Measurements from ENCODE around the gene GNAO1.
A peak's percentile ranks its signal among the peaks of the same experiment; 100 is the strongest.

Gene GNAO1

GRCh38 chr16:56191835-56192634 lies 746 bp downstream of the GNAO1 start:
- in situ Hi-C loops (cut with HindIII; ENCODE audit: low pct_unique_long_range_greater_than_20kb, low sequenced_read_pairs): no loop called here
- DNase-seq (ENCODE audit: low read depth in 1 of 2, low spot score in 1 of 2): no peak
- no peak for TF ChIP-seq JUND (IDR thresholded peaks at IDR 0.05; ENCODE audit: low read depth)

- no peak for DNase-seq (ENCODE audit: low read depth in 1 of 2, low spot score in 1 of 2)
- TF ChIP-seq JUND (IDR thresholded peaks at IDR 0.05; ENCODE audit: low read depth): no peak
- in situ Hi-C loops (cut with HindIII; ENCODE audit: low pct_unique_long_range_greater_than_20kb, low sequenced_read_pairs): no loop called here
These were observed 1.3 kb downstream of the GNAO1 start for GRCh38 chr16:56192635-56192945.

GRCh38 chr16:56192986-56193945 lies 2.0 kb downstream of the GNAO1 start:
- in situ Hi-C loops (cut with HindIII; ENCODE audit: low pct_unique_long_range_greater_than_20kb, low sequenced_read_pairs): no loop called here
- no peak for TF ChIP-seq JUND (IDR thresholded peaks at IDR 0.05; ENCODE audit: low read depth)

GRCh38 chr16:56193951-56194726 lies 2.9 kb downstream of the GNAO1 start:
- TF ChIP-seq JUND (IDR thresholded peaks at IDR 0.05; ENCODE audit: low read depth): no peak
- DNase-seq (ENCODE audit: low read depth in 1 of 2, low spot score in 1 of 2): peak; percentile 69 to 89
- in situ Hi-C loops (cut with HindIII; ENCODE audit: low pct_unique_long_range_greater_than_20kb, low sequenced_read_pairs): no loop called here

More at GRCh38 chr16:56192986-56193945, 2.0 kb downstream of the GNAO1 start:
- no peak for DNase-seq (ENCODE audit: low read depth in 1 of 2, low spot score in 1 of 2)

GRCh38 chr16:56195151-56195550 lies 3.9 kb downstream of the GNAO1 start:
- peak in 1 of 2 experiments; percentile 80 for DNase-seq (ENCODE audit: low read depth in 1 of 2, low spot score in 1 of 2)
- in situ Hi-C loops (cut with HindIII; ENCODE audit: low pct_unique_long_range_greater_than_20kb, low sequenced_read_pairs): no loop called here
- TF ChIP-seq JUND (IDR thresholded peaks at IDR 0.05; ENCODE audit: low read depth): no peak

DNA sequence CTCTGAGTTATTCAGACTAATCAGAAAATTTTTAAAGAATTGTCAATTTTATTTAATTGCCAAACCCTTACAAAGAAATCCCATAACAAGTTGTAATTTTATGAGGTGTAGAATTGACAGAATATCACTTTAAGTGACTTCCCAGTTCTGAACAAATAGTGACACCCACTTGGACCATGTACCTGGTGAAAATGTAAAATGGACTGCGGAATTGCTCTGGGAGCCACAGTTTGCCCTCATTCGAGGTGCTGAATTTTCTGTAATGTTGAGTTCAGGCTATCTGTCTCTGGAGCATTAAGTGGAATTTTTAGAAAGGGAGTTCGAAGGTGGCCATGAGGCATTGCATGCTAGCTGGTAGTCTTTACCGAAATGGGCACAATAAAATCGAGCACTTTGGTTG lies 5.1 kb downstream of the GNAO1 start:
- DNase-seq (ENCODE audit: low read depth in 1 of 2, low spot score in 1 of 2): no peak
- in situ Hi-C loops (cut with HindIII; ENCODE audit: low pct_unique_long_range_greater_than_20kb, low sequenced_read_pairs): no loop called here
- TF ChIP-seq JUND (IDR thresholded peaks at IDR 0.05; ENCODE audit: low read depth): no peak

DNA sequence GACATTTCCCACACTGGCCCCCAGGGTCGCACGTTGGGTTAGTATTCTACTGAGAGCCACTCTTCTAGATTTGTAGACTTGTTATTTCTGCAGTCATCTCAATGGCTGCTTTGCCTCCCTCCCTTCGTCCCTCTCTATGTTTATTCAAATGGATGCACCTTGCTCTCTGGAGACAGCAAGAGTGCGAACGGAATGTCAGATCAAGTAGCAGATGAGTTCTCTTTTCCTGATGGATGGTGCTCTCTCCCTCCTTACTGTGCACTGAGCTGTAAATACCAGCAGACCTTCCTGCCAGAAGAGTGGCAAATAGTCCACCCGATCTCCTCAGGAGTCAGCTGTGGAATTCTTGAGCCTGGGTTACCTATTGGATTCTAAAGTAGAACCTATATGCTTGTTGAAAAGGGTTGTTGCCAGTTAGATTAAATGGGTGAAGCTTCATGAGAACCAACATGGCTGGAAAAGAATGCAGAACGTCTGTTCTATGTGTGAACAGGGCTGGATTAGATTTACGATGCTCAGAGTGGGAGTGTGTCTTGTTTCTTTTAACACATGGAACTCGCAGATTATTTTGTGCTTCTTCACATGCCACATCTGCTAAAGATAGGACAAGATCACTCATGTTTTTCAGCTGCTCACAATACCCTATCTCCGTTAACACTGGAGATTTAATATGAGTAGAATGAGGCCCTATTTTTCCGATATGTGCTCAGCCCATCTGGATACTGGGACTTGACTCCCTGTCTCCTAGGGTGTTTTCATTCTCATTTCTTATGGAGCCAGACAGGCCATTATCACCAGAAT lies 6.1 kb downstream of the GNAO1 start:
- in situ Hi-C loops (cut with HindIII; ENCODE audit: low pct_unique_long_range_greater_than_20kb, low sequenced_read_pairs): no loop called here
- no peak for DNase-seq (ENCODE audit: low read depth in 1 of 2, low spot score in 1 of 2)
- no peak for TF ChIP-seq JUND (IDR thresholded peaks at IDR 0.05; ENCODE audit: low read depth)

DNA sequence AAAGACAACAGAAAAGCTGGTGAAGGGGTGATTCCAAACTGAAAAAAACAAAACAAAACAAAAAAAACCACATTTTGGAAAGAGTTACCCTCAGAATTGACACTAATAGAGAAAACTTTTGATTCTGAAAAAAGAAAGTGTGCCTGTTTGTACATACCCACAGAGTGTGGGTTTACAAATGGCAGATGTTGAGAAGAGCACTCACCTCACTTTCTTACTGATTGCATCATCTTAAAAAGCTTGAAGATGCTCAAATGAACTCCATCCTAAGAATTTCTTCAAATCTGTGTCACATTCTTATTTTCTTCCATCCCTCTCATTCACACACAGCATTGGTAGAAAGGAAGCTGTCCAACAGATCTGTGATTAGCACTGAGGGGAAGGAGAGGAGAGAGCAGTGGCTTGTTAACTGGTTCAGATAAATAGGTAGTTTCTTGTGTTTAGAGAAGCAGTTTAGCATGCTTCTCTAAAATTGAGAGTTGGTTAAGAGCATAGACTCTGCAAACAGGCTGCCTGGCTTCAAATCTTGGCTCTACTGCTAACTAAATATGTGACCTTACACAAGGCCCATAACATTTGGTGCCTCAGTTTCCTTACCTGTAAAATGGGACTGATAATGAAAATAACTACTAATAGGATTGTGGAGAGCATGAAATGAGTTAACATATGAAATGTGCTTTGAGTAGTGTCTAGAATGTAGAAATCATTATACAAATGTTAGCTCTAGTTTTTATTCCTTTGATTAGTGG lies 6.9 kb downstream of the GNAO1 start:
- in situ Hi-C loops (cut with HindIII; ENCODE audit: low pct_unique_long_range_greater_than_20kb, low sequenced_read_pairs): no loop called here
- TF ChIP-seq JUND (IDR thresholded peaks at IDR 0.05; ENCODE audit: low read depth): no peak
- no peak for DNase-seq (ENCODE audit: low read depth in 1 of 2, low spot score in 1 of 2)

- TF ChIP-seq JUND (IDR thresholded peaks at IDR 0.05; ENCODE audit: low read depth): no peak
- in situ Hi-C loops (cut with HindIII; ENCODE audit: low pct_unique_long_range_greater_than_20kb, low sequenced_read_pairs): no loop called here
- no peak for DNase-seq (ENCODE audit: low read depth in 1 of 2, low spot score in 1 of 2)
These were observed 7.4 kb downstream of the GNAO1 start for GRCh38 chr16:56198755-56199114.

GRCh38 chr16:56199164-56199563 lies 7.9 kb downstream of the GNAO1 start:
- TF ChIP-seq JUND (IDR thresholded peaks at IDR 0.05; ENCODE audit: low read depth): no peak
- in situ Hi-C loops (cut with HindIII; ENCODE audit: low pct_unique_long_range_greater_than_20kb, low sequenced_read_pairs): no loop called here
- no peak for DNase-seq (ENCODE audit: low read depth in 1 of 2, low spot score in 1 of 2)

DNA sequence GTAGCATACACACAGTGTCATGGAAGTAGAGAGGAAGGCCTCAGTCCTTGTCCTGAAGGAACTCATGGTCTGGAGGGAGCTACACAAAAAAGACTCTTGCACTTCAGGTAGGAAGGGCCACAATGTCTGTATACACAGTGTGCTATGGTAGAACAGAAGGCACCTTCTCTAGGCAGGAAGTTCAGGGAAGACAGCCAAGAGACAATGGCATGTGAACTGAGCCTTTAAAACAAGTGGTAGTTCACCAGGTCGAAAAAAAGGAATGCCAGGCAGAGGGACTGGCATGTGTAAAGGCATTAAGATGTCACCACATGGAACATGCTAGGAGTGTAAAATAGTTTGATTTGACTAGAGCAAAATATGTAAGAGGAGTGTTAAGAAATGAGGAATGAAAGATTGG lies 9.7 kb downstream of the GNAO1 start:
- DNase-seq (ENCODE audit: low read depth in 1 of 2, low spot score in 1 of 2): no peak
- in situ Hi-C loops (cut with HindIII; ENCODE audit: low pct_unique_long_range_greater_than_20kb, low sequenced_read_pairs): no loop called here
- no peak for TF ChIP-seq JUND (IDR thresholded peaks at IDR 0.05; ENCODE audit: low read depth)
